GM21786 (cell line): ENCODE measurements around the gene LSAMP.

ENCODE experiments used
- ATAC-seq: cut with Tn5 transposase; IDR thresholded peaks from one replicate; pipeline ENCODE4 v1.9.1; 2021; ENCODE audit not compliant: unreplicated experiment

The LSAMP gene

GRCh38 chr3:115915061-115915460 is 530.2 kb downstream of the LSAMP start:
- ATAC-seq: no peak

GRCh38 chr3:115913069-115913686 is 532.1 kb downstream of the LSAMP start:
- no peak for ATAC-seq

GRCh38 chr3:115912372-115912771 is 532.9 kb downstream of the LSAMP start:
- no peak for ATAC-seq

GRCh38 chr3:115905871-115906270 is 539.4 kb downstream of the LSAMP start:
- ATAC-seq: no peak

GRCh38 chr3:115903843-115904242 is 541.4 kb downstream of the LSAMP start:
- ATAC-seq: no peak

GRCh38 chr3:115901008-115901407 is 544.3 kb downstream of the LSAMP start:
- ATAC-seq: no peak

GRCh38 chr3:115899535-115899934 is 545.8 kb downstream of the LSAMP start:
- ATAC-seq: no peak

GRCh38 chr3:115898656-115899410 is 546.5 kb downstream of the LSAMP start:
- ATAC-seq: no peak

- ATAC-seq: no peak
These were observed 554.2 kb downstream of the LSAMP start for GRCh38 chr3:115891006-115891636.

- no peak for ATAC-seq
These were observed 554.7 kb downstream of the LSAMP start for GRCh38 chr3:115890579-115890978.

GRCh38 chr3:115885621-115886020 is 559.7 kb downstream of the LSAMP start:
- ATAC-seq: no peak

GRCh38 chr3:115877615-115877899 is 567.7 kb downstream of the LSAMP start:
- no peak for ATAC-seq

GRCh38 chr3:115876876-115877614 is 568.2 kb downstream of the LSAMP start:
- no peak for ATAC-seq

GRCh38 chr3:115875460-115875859 is 569.8 kb downstream of the LSAMP start:
- ATAC-seq: no peak

- ATAC-seq: no peak
These were observed 573.6 kb downstream of the LSAMP start for GRCh38 chr3:115871735-115872134.

GRCh38 chr3:115864911-115865310 is 580.4 kb downstream of the LSAMP start:
- ATAC-seq: no peak

GRCh38 chr3:115862849-115863248 is 582.4 kb downstream of the LSAMP start:
- ATAC-seq: no peak

GRCh38 chr3:115862099-115862498 is 583.2 kb downstream of the LSAMP start:
- ATAC-seq: no peak

GRCh38 chr3:115861166-115861733 is 584.0 kb downstream of the LSAMP start:
- ATAC-seq: no peak

GRCh38 chr3:115860766-115861165 is 584.5 kb downstream of the LSAMP start:
- no peak for ATAC-seq

- no peak for ATAC-seq
These were observed 586.1 kb downstream of the LSAMP start for GRCh38 chr3:115859002-115859807.
